Kidney (tissue), 14 donors: Measurements from ENCODE around the gene KRTAP17-1. TPM values are rescaled to one million over a fixed set of nuclear protein-coding genes. Genes with fewer than 3 reads are reported as not detected.
A peak's percentile ranks its signal among the peaks of the same experiment; 100 is the strongest.

Experiments
- DNase-seq, 5 donors: peaks; one replicate each; pipeline ENCODE4 v3.0.0-alpha.2; 2013 to 2020
- FAIRE-seq: peaks from 2 replicates; lab custom pipeline; 2012; peaks lifted over from hg19 to GRCh38; lab: Jason Lieb, UNC
- H3K27ac ChIP-seq, 2 donors: one replicate each; pipeline ENCODE4 v1.7.0; 2013; ENCODE audit warnings: low read depth in 2 of 2, low read length in 2 of 2, inconsistent platforms in 1 of 2
- H3K27me3 ChIP-seq: one replicate; pipeline ENCODE4 v1.7.1; 2013; ENCODE audit warnings: low read length, inconsistent platforms; ENCODE audit not compliant: control insufficient read depth, insufficient read depth
- H3K36me3 ChIP-seq, 3 donors: one replicate each; pipeline versions ENCODE4 v1.7.0 to v1.7.1; 2013; ENCODE audit warnings: low read length in 3 of 3, control low read depth in 1 of 3, inconsistent platforms in 1 of 3; ENCODE audit not compliant: insufficient read depth in 3 of 3, control insufficient read depth in 2 of 3
- H3K4me1 ChIP-seq, 3 donors: one replicate each; pipeline versions ENCODE4 v1.7.0 to v1.7.1; 2013; ENCODE audit warnings: low read length in 3 of 3, inconsistent platforms in 1 of 3, low read depth in 1 of 3; ENCODE audit not compliant: control insufficient read depth in 2 of 3, insufficient read depth in 2 of 3
- H3K4me3 ChIP-seq, 3 donors: one replicate each; pipeline versions ENCODE4 v1.7.0 to v1.8.1; 2013; ENCODE audit warnings: low read length in 3 of 3, control low read depth in 1 of 3, inconsistent platforms in 1 of 3
- H3K9ac ChIP-seq, 3 donors: one replicate each; pipeline versions ENCODE4 v1.7.0 to v1.7.1; 2013; ENCODE audit warnings: low read length in 3 of 3, control low read depth in 1 of 3, inconsistent platforms in 1 of 3
- H3K9me3 ChIP-seq, 3 donors: one replicate each; pipeline versions ENCODE4 v1.7.0 to v1.7.1; 2013; ENCODE audit warnings: low read length in 3 of 3, control low read depth in 1 of 3, inconsistent platforms in 1 of 3; ENCODE audit not compliant: control insufficient read depth in 2 of 3, insufficient read depth in 1 of 3
- CTCF ChIP-seq: IDR thresholded peaks from 3 replicates; pipeline ENCODE4 v1.5.1; 2012; ENCODE audit warnings: mild to moderate bottlenecking, moderate library complexity, borderline replicate concordance; ENCODE audit not compliant: insufficient read depth; ENCODE audit errors: extremely low read depth
- intact Hi-C: fragments of 100-400 bp; cut with DNase I; formaldehyde crosslinking; loops from one replicate; pipeline ENCODE4 v1.11.1; 2022
- polyA plus RNA-seq: library from polyadenylated mRNA; stranded (reverse); fragments of 350-450 nt; fragmentation: Illumina TruSeq; extraction: RNeasy Lipid Tissue Mini Kit (QIAGEN cat#74804); gene quantifications from one replicate; pipeline ENCODE4 v1.2.3, GENCODE V29; 2014; ENCODE audit warnings: low read depth, low replicate concordance; ENCODE audit not compliant: insufficient read depth
- total RNA-seq: library from RNA; stranded (reverse); fragmentation: NEBNext Ultra II Directional; extraction: Animal tissue kit (Norgen Biotek cat#: 25700); gene quantifications from one replicate; pipeline ENCODE4 v1.2.1, GENCODE V29; 2021
- donor health status: control.
- donor health status: control.
- donor health status: control.
- donor health status: control.
- donor health status: control.
- donor health status: DM: yes; HTN: yes; CAD: no.
- donor health status: Normal renal cell carcinoma (clear cell type).

The KRTAP17-1 gene
- total and polyA plus RNA-seq, 2 donors from 2014 or later: not detected

DNA sequence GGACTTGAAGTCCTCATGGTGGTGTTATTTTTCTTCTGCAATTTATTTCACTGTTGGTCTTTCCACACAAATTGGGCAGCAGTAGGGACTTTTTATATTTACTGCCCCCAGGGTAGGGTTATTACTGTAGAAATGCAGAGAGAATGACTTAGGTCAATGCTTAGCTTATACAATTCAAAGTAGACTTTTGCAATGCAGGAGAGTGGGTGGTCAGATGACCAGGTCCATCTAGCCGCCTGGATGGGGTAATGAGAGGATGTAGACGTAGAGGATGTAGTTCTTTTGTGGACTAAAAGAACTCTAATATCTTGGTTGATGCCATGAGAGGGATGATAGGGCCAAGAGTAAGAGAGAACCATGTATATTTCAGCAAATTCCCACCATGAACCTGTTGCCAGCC, 2.7 kb upstream of the KRTAP17-1 start:
- H3K4me1 ChIP-seq: no peaks in the 10 kb centered on the region

GRCh38 chr17:41315814-41316445, 420 bp upstream of the KRTAP17-1 start:
- FAIRE-seq (no peak), DNase-seq (peak in 3 of 5 donors; percentile 23 to 35 (median 31))
- Histone ChIP-seq H3K4me3 (no peak overlapping the region), H3K36me3 (no peaks in the 10 kb centered on the region), H3K27me3 (no peaks in the 10 kb centered on the region), H3K27ac (no peak overlapping the region), H3K9me3 (peaks cover 0 to 5% (median 0%) of the 10 kb centered on the region in 3 donors), H3K4me1 (no peaks in the 10 kb centered on the region), H3K9ac (no peak overlapping the region)
- intact Hi-C loops: no loop called here
- no peak for TF ChIP-seq CTCF

More for the DNA sequence above, 2.7 kb upstream of the KRTAP17-1 start:
- DNase-seq: no peak
- TF ChIP-seq CTCF: no peak
- H3K9me3 ChIP-seq: peaks cover 0 to 5% (median 0%) of the 10 kb centered on the region in 3 donors
- no peaks in the 10 kb centered on the region for H3K36me3 ChIP-seq
- intact Hi-C loops: no loop called here
- H3K9ac ChIP-seq: no peak overlapping the region
- H3K27ac ChIP-seq: no peak overlapping the region
- no peaks in the 10 kb centered on the region for H3K27me3 ChIP-seq
- no peak for FAIRE-seq
- no peak overlapping the region for H3K4me3 ChIP-seq

DNA sequence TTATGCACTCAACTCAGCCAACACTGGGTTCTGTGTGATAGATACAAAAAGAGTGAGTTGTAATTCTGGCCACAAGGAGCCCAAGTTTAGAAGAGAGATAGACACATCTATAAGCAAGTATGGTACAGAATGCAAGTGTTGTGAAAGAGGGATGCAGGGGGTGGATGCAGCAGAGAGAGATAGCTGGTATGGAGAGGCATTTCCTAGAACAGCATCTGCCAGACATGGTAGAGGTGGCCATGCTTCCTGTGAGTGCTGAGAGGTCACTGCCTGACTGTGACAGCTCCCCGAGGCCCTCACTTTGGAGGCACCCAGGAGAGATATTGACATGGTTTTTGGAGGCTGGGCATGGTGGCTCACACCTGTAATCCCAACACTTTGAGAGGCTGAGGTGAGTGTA, 4.4 kb downstream of the KRTAP17-1 start:
- Histone ChIP-seq H3K9ac (no peak overlapping the region), H3K9me3 (no peaks in the 10 kb centered on the region), H3K4me3 (no peak overlapping the region), H3K27ac (no peak overlapping the region), H3K27me3 (no peaks in the 10 kb centered on the region), H3K4me1 (peaks cover 0 to 2% (median 0%) of the 10 kb centered on the region in 3 donors), H3K36me3 (no peaks in the 10 kb centered on the region)
- FAIRE-seq (no peak), DNase-seq (no peak)
- intact Hi-C loops: no loop called here
- TF ChIP-seq CTCF: no peak

GRCh38 chr17:41308918-41309359, 6.6 kb downstream of the KRTAP17-1 start, which contains the start of gene KRTAP16-1:
Gene KRTAP16-1 (minus strand): TSS chr17:41309309. CDS start chr17:41309253, 56 bp downstream.
- no peaks in the 10 kb centered on the region for H3K36me3 ChIP-seq
- no peaks in the 10 kb centered on the region for H3K27me3 ChIP-seq
- H3K9me3 ChIP-seq: no peaks in the 10 kb centered on the region
- DNase-seq (no peak), FAIRE-seq (no peak)
- intact Hi-C loops: no loop called here
- H3K4me1 ChIP-seq: peaks cover 0 to 2% (median 0%) of the 10 kb centered on the region in 3 donors
- H3K27ac ChIP-seq: no peak within 1 kb of the TSS
- H3K4me3 ChIP-seq: no peak within 1 kb of the TSS
- TF ChIP-seq CTCF: no peak
- no peak within 1 kb of the TSS for H3K9ac ChIP-seq
